AG10803 (cell line): Measurements from ENCODE around the gene PHC3.

ENCODE experiments used
- DNase-seq: peaks from one replicate; pipeline ENCODE4 v3.0.0; 2010; ENCODE audit warnings: low read depth
- H3K4me3 ChIP-seq: 2 replicates; pipeline ENCODE4 v1.5.1; 2011; ENCODE audit warnings: mild to moderate bottlenecking, low read length, control low read depth
- CTCF ChIP-seq: conservative IDR thresholded peaks from 2 replicates; pipeline ENCODE4 v1.5.1; 2011; ENCODE audit warnings: mild to moderate bottlenecking, low read length, control low read depth, inconsistent platforms

The PHC3 gene

GRCh38 chr3:170078620-170079281 lies 102.8 kb downstream of the PHC3 start:
- no peak overlapping the region for H3K4me3 ChIP-seq
- TF ChIP-seq CTCF, result no peak
- DNase-seq, result no peak

GRCh38 chr3:170077361-170077760 lies 104.2 kb downstream of the PHC3 start:
- no peak overlapping the region for H3K4me3 ChIP-seq
- no peak for TF ChIP-seq CTCF
- no peak for DNase-seq

- TF ChIP-seq CTCF, result no peak
- DNase-seq, result peak; percentile 50
- H3K4me3 ChIP-seq, result no peak overlapping the region
These were observed 104.8 kb downstream of the PHC3 start for GRCh38 chr3:170076715-170077238.

GRCh38 chr3:170075441-170076091 lies 106.0 kb downstream of the PHC3 start:
- DNase-seq, result no peak
- H3K4me3 ChIP-seq, result no peak overlapping the region
- TF ChIP-seq CTCF, result no peak

- no peak for TF ChIP-seq CTCF
- DNase-seq, result no peak
- no peak overlapping the region for H3K4me3 ChIP-seq
These were observed 117.4 kb downstream of the PHC3 start for GRCh38 chr3:170064108-170064507.

GRCh38 chr3:170063691-170064090 lies 117.8 kb downstream of the PHC3 start:
- no peak for TF ChIP-seq CTCF
- no peak overlapping the region for H3K4me3 ChIP-seq
- no peak for DNase-seq

GRCh38 chr3:170062769-170063168 lies 118.8 kb downstream of the PHC3 start:
- H3K4me3 ChIP-seq, result no peak overlapping the region
- no peak for TF ChIP-seq CTCF
- DNase-seq, result no peak
